Measurements from ENCODE around the gene PCBD2.
"Not testable (repeated sequence)": the region's sequence is repeated elsewhere in the genome, so short reads cannot be mapped to it uniquely, and the experiment has no call there.

PCBD2 gene

GRCh38 chr5:134910752-134911151, 5.8 kb downstream of the PCBD2 start:
- not testable (repeated sequence) for DNase-seq

DNA sequence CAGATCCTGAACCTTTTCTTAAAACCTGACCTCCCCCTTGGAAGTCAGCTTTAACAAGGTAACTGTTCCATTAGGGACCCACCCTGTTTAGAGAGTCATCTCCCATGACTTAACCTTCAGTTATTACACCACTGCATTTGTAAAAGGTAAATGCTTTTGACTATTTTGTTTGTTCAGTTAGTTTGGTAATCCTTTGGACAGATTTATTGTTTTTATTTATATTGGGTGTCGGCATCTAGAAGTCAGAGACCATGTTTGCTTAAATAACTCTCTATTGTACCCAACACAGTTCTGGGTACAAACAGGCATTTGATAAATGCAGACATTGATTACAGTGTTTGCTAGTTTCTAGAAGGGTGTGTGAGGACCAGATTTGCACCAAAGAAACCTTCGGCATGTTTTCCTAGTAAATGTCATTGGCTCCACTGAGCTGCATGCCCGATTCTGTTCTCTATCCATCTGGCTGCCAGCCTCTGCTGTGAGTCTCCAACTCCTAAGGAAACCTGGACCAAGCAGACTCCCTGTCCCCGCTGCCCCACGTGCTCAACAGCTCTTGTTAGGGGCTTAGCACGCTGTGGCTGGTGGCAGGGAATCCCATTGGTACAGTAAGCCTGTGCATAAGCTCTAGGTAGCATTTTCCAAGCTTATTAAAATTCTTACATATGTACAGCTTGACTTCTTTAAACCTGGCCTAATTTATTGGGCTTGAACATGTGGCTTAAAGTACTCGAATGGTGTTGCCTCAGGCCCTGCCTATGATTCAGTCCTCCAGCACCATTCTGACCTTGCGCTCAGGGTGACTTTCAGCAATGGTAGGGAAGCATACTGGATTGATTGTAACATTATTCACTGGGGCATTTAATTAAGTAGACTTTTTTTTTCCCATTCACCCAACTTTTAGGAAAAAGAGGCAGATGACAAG, 6.6 kb downstream of the PCBD2 start:
- DNase-seq = no peak

GRCh38 chr5:134913254-134913653, 8.3 kb downstream of the PCBD2 start:
- no peak for DNase-seq

- DNase-seq = no peak
These were observed 8.9 kb downstream of the PCBD2 start for GRCh38 chr5:134913795-134914194.

DNA sequence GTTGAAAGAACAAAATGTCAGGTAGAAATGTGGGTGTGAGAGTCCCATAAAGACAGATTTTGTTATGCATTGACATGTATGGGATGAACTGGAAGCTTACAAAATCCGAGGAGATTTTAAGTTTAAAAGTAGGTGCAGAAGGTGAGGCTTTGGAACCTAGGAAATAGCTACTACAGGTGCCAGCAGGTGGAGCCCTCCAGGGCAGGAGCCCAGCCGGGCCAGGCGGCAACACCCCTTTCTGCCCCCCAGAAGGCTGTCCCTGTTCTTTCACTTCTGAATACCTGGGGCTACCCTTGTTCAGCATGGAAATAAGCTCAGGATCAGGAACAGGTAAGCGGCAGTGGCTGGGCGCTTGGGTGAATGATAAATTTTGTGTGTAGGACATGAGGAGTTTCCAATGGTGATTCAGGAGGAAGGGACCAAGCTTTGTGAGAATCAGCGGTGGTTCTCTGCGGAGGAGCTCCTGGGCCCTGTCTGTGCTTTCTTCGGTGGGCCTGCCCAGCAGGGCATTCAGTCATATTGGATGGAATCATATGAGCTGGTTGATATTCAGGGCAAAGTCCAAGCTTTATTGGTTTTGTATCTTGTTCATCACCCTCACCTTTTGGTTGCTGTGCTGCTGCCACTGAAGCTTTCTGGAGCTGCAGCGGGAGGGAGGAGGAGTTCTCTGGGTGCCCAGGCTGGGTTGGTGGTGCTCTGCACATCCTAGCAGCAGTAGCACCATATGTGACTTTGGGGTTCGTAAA, 12.3 kb downstream of the PCBD2 start:
- DNase-seq = no peak

- no peak for DNase-seq
These were observed 13.9 kb downstream of the PCBD2 start for GRCh38 chr5:134918861-134919260.

- DNase-seq = no peak
These were observed 16.1 kb downstream of the PCBD2 start for GRCh38 chr5:134920848-134921575.

GRCh38 chr5:134932508-134932907, 27.6 kb downstream of the PCBD2 start:
- no peak for DNase-seq

DNA sequence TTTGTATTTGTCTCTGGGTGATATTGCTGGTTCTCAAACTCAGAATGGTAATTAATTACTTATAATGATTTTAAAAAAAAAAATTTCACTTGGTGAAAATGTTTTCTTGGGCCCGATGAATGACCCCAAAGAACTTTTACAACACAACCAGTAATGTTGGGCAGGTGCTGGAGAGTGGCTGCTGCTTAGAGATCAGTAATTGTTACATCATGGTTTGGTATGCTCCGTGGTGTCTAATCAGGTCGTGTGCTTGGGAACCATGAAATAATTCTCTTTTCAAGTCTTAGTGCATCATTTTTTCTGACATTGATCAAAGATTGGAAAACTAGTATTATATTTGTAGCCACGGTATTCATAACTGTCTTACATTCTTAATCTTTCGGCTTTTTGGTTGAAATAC, 29.3 kb downstream of the PCBD2 start:
- DNase-seq = no peak

DNA sequence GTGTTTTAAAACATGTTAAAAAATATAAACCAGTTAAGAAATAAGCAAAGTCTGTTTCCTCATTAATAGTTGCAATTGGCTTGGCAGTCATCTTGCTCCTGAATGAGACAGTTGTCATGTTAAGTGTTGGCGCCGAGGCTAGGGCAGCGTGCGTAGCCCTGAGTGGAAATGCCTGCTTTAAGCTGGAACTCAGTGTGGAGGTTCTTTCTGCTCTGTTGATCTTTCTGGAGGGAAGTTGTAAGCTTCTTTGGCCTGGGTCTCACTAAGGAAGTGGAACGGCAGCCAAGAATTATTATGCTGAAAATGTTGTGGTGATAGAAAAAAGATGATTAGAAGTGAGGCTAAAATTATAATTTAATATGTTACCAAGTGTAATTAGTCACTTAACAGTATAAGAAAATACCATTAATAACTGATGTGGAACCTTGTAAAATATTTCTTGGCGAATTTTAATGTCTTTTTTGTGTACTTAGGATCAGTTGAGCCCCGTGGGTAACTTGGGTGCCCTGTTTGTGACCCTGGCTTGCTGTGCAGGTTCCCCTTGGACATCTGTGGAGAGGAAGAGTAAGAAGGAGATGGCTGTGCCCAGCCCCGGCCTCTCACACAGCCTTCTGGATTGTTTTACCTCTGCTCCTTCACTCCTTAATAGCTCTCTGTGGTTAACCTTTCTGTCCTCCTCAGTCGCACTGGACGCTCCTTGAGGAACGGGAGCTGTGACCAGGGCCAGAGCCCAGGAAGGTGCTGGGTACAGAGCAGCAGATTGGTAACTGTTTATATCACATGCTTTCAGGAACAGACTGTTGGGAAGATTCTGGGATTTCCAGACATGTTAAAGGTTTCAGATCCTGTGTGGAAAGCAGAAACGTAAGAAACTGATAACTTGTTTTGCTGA, 31.0 kb downstream of the PCBD2 start:
- no peak for DNase-seq

DNA sequence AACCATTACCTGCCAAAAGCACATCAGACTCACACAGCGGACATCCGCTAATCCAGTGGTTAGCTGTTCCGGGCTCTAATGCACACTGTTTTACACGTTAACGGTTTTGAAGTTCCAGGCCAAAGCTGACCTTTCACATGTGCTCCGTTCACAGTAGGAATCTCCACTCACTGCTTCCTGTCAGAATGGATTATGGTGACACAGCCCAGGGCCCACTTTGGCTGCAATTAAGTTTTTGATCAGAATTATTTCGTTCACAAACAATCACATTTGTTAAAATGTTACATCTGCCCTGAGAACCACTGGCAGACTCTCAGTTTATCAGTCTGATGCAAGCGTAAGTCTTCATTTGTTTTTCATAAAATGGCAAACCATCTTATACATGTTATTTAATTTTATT, 32.6 kb downstream of the PCBD2 start:
- no peak for DNase-seq

DNA sequence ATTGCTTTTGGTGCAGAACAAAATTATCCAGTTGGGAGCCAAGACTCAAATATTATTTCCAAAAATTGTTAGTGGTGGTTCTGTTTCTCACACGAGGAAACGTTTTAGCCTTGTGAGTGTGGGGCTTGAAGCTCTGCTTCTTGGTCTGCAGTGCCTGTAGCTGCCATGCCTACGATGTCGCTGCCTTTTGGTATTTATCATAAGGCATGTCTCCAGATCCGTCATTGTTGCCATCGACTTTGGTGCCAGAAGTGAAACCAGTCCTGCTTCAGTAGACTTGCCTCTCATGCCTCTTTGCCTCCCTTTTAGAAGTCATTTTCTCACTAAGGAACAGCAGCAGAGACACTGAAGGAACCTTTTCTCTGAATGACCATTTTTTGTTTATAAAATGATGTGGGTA, 33.1 kb downstream of the PCBD2 start:
- no peak for DNase-seq

DNA sequence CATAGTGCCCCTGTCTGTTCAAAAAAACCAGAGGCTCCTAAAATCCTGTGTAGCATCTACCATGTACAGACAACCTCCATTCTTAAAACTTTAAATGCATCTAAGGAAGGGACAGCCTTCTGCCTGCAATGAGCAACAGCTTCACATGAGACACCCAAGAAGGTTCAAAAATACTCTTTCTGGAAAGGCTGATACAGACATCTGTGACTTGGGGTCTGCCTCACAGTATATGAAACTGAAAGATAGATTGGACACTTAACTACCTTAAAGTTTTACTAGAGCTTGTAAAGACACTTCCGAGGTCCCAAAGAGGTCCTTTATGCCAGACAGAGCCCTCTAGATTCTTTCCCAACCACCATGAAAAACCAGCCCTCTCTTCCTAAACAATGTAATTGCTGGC, 34.6 kb downstream of the PCBD2 start:
- DNase-seq = no peak

DNA sequence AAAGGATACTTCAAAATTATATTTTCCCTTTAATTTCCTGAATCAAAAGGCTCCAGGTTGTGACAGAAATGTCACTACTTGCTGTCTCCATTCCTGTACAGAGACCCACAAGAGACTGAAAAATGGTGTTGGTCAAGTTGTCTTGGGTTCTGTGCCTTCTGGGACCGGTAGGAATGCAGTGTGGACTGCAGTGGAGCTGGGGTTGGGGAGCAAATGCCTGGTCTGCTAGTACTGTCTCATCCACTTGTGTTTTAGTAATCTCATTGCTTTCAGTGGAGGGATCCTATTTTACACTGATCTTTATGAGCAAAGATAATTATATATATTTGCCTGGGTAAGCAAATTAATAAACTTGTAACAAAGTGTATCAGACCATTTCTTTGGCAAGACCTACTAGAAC, 38.6 kb downstream of the PCBD2 start:
- no peak for DNase-seq

DNA sequence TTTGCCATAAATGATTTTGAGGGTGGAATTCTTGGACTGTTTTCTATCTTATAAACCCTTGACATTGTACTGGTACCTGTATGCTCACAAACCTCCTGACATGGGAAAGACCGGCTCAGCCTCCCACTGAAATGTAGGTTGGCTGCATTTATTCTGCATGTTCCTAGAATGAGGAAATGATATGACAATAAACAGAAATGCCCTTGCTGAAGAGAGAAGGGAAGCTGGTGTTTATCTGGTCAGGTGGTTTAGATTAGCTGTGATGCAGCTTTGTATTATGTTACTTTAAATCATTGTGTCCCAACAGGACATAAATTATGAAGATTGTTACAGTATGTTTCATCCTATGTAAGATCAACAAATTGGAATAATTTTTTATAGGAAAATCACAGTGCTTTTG, 39.7 kb downstream of the PCBD2 start:
- DNase-seq = no peak

DNA sequence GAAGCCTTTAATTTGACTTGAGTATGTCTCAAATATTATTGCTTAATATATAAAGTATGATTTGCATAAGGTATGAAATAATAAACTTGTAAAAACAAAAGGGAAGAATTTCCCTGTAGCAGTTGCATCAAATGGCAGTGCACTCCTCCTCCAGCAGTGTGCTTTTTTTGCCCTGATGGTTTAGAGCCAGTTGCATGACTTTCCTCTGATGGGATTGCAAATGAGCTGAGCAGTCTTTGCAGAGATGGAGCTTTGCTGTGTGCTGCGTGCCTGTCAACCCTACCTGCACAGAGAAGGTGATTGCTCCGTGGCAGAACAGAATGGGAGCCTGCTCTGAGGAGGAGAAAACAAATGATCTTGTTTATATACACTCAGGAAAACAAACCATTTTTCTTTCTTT, 40.1 kb downstream of the PCBD2 start:
- no peak for DNase-seq

DNA sequence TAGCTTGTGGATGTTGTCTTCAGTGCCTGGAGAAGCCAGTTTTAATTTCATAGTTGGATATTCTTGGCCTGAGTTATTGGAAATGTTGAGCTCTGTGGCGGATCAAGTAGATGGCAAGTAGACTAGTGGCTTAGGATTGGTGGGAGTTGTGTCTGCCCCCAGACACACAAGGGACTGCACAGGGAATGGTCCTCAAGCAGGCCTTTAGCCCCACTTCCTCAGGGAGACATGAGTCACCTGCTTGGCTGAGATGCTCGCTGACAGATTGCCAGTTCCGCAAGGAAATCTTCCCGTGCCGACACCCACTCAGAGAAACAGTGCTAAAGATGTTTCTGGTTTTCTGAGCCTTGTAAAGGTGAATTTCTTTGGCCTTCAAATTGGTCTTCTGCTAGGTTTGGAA, 44.0 kb downstream of the PCBD2 start:
- DNase-seq = no peak

GRCh38 chr5:134949316-134949715, 44.4 kb downstream of the PCBD2 start:
- DNase-seq = no peak

DNA sequence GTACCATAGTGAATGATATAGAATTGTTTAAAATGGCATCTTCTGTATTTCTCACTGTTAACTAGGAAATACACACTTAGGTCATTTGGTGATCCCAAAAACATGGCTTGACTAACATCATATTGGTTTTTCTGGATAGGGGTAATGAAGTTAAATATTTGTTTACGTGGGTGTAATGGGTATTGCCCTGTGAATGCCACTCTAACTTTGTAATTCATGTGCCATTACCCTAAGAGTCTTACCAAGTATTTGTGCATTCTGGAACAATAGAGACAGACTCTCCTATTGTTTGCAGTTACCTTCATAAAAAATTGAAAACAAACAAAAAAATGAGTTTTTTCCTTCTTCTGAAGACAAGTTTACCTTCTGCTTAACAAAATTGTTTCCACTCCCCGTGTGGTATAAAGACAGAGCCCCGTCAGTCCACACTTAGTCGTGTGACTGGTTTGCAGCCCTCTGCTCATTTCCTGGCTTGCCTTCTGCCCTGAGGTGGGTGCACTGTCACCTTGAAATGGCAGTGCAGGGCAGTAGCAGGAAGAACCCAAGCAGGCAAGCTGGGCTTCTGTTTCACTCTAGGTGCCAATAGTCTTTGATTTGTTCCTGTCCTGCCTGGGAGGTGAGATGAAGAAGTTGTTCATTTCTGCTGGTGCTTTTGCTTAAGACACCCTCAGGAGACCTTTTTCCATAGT, 53.1 kb downstream of the PCBD2 start:
- no peak for DNase-seq

DNA sequence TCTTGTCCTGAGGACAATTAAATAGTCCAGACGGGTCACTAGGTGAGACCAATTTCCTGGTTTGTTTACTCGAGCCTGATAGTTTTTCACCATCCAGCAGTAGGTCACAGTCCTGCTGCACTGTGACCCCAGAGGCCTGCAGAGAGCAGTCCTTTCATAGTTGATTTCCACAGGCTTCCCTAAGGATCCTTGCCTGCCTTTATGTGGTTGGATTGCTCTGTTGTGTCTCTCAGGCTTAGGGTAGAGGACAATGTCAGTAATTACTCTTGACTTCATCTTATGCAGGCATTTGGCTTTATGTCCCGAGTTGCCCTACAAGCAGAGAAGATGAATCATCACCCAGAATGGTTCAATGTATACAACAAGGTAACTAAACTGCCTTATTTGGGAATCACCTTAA, 53.8 kb downstream of the PCBD2 start:
- no peak for DNase-seq

GRCh38 chr5:134963098-134963497, 58.2 kb downstream of the PCBD2 start:
- DNase-seq = no peak

Data from activated CD8-positive, alpha-beta memory T cell treated with anti-CD3 and anti-CD28 coated beads, Interleukin-2, amount 50 U/mL, for 4 hours (primary cell).